KOPT-K1 (cell line): Measurements from ENCODE around the gene ST3GAL2.
A peak's percentile ranks its signal among the peaks of the same experiment; 100 is the strongest.
"Not testable (repeated sequence)": the region's sequence is repeated elsewhere in the genome, so short reads cannot be mapped to it uniquely, and the experiment has no call there.

Source experiments
- H3K27ac ChIP-seq: fragments of 200-600 bp; sonication (generic); 2 replicates; pipeline ENCODE4 v1.5.1; 2016; ENCODE audit warnings: antibody characterized with exemption, mild to moderate bottlenecking, low read depth, low read length; ENCODE audit not compliant: poor library complexity, severe bottlenecking
- H3K36me3 ChIP-seq: fragments of 200-600 bp; sonication (generic); 2 replicates; pipeline ENCODE4 v1.5.1; 2017; ENCODE audit warnings: antibody characterized with exemption, mild to moderate bottlenecking, low read length, moderate library complexity; ENCODE audit not compliant: insufficient read depth
- H3K9me3 ChIP-seq: fragments of 200-600 bp; sonication (generic); 2 replicates; pipeline ENCODE4 v1.5.1; 2017; ENCODE audit warnings: antibody characterized with exemption, low read length, mild to moderate bottlenecking; ENCODE audit not compliant: insufficient read depth, poor library complexity, severe bottlenecking

Gene ST3GAL2

DNA sequence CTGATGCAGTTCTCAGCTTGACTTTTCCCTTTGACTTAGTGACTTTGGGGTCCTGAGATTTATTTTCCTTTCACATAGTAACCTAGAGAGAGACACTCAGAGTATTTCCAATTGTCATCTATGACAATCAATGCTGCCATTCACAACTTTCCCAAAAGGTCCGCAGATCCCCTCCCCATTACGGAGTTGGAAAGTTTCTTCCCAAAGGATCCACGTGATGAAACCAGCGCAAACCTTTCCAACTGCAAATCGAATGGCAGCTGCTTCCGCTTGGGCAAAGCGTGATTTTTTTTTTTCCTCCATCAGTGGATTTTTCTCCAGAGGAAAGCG lies 15.0 kb upstream of the ST3GAL2 start:
- Histone ChIP-seq H3K27ac (peak overlapping the region; percentile 91), H3K36me3 (no peaks in the 10 kb centered on the region), H3K9me3 (no peaks in the 10 kb centered on the region)

DNA sequence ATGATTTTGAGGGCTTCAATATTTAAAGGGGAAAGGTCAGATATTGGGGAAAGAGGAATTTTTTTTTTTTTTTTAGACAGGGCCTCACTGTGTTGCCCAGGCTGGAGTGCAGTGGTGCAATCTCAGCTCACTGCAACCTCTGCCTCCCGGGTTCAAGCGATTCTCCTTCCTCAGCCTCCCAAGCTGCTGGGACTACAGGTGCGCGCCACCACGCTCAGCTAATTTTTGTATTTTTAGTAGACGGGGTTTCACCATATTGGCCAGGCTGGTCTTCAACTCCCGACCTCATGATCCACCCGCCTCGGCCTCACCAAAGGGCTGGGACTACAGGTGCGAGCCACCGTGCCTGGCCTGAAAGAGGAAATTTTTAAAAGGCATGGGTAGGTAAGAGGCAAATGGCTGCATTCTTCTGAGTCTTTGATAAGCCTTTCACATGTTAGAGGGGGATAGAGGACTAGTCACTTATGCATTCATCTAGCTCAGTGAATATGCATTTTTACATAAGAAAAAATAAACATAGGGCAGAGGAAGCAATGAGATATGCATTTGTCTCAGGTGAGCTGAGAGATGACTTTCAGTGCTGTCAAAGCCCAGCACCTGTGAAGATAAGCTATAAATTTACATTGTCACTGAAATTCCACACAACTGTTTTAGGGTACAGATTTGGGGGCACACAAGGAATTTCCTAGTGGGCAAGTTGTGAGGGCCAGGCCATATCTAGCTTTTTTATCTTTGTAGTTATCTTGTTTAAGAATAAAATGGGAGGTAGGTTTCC lies 14.4 kb upstream of the ST3GAL2 start:
- Histone ChIP-seq H3K9me3 (no peaks in the 10 kb centered on the region), H3K36me3 (no peaks in the 10 kb centered on the region), H3K27ac (peak overlapping the region; percentile 91)

DNA sequence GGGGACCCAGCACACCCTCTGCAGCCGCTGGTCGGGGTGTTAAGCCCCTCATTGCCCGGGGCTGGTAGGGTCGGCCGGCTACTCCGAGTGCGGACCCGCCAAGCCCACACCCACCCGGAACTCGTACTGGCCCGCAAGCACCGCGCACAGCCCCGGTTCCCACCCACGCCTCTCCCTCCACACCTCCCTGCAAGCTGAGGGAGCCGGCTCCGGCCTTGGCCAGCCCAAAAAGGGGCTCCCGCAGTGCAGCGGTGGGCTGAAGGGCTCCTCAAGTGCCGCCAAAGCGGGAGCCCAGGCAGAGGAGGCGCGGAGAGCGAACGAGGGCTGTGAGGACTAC lies 12.1 kb upstream of the ST3GAL2 start:
- not testable (repeated sequence) for H3K36me3 ChIP-seq, H3K9me3 ChIP-seq, H3K27ac ChIP-seq

DNA sequence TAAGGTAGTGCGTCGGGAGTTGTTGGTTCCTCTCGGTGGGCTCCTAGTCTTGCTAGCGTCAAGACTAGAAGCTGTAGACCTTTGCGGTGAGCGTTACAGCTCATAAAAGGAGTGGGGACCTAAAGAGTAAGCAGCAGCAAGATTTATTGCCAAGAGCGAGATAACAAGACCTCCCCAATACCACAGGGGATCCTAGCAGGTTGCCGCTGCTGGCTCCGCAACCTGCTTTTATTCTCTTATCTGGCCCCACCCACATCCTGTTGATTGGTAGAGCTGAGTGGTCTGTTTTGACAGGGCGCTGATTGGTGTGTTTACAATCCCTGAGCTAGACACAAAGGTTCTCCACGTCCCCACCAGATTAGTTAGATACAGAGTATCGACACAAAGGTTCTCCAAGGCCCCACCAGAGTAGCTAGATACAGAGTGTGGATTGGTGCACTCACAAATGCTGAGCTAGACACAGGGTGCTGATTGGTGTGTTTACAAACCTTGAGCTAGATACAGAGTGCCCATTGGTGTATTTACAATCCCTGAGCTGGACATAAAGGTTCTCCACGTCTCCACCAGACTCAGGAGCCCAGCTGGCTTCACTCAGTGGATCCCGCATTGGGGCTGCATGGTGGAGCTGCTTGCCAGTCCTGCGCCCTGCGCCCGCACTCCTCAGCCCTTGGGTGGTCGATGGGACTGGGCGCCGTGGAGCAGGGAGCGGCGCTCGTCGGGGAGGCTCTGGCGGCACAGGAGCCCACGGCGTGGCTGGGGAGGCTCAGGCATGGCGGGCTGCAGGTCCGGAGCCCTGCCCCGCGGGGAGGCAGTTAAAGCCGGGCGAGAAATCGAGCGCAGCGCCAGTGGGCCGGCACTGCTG lies 11.5 kb upstream of the ST3GAL2 start:
- H3K9me3 ChIP-seq, H3K27ac ChIP-seq, H3K36me3 ChIP-seq: not testable (repeated sequence)

DNA sequence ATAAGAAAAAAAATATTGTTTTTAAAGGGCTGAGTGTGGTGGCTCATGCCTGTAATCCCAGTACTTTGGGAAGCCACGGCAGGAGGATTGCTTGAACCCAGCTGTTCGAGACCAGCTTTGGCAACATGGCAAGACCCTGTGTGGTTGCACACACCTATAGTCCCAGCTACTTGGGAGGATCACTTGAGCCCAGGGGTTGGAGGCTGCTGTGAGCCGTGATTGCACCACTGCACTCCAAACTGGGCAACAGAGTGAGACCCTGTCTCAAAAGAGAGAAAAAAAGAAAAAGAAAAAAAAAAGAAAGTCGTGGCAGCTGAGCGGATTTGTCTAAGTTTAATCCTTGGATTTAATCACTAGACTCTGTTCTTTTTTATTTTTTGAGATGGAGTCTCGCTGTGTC lies 9.2 kb upstream of the ST3GAL2 start:
- Histone ChIP-seq H3K36me3 (no peaks in the 10 kb centered on the region), H3K27ac (no peak overlapping the region), H3K9me3 (no peaks in the 10 kb centered on the region)

DNA sequence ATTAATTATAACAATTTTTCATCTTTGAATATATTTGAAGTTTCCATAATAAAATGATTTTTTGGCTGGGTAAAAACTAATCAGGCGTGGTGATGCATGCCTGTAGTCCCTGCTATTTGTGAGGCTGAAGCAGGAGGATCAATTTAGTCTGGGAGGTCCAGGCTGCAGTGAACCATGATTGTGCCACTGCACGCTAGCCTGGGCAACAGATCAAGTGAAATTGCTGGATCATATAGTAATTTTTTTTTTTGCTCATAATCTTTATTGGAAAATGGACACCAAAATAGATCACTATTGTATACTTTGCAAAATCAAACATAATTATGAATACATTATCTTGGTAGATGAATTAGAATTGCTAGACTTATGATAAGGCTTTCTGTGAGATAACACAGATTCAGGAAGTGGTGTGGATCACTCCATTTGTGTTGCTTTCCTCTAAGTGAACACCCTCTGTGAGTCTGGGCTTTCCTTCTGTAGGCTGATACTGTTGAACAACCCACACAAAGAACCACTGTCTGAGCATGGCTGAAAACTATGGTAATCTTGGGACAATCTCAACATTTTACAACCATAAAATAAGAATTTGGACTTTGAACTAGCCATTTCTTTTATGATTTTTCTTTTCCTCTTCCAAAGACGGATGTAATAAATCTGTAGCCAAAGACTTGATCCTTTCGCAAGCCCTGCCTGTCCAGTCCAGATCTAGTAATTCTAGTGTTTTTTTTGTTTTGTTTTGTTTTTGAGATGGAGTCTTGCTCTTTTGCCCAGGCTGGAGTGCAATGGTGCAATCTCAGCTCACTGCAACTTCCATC lies 5.6 kb upstream of the ST3GAL2 start:
- Histone ChIP-seq H3K27ac (no peak overlapping the region), H3K9me3 (no peaks in the 10 kb centered on the region), H3K36me3 (no peaks in the 10 kb centered on the region)

DNA sequence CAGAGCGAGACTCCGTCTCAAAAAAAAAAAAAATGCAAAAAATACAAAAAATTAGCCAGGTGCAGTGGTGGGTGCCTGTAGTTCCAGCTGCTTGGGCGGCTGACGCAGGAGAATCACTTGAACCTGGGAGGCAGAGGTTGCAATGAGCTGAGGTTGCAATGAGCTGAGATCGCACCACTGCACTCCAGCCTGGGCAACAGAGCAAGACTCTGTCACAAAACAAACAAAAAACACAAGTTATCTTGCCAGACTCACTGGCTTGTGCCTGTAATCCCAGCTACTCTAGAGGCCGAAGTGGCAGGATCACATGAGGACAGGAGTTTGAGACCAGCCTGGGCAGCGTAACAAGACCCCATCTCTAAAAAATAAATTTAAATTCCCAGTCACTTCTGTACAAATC lies 3.4 kb upstream of the ST3GAL2 start:
- H3K9me3 ChIP-seq = no peaks in the 10 kb centered on the region
- no peak overlapping the region for H3K27ac ChIP-seq
- H3K36me3 ChIP-seq = no peaks in the 10 kb centered on the region

DNA sequence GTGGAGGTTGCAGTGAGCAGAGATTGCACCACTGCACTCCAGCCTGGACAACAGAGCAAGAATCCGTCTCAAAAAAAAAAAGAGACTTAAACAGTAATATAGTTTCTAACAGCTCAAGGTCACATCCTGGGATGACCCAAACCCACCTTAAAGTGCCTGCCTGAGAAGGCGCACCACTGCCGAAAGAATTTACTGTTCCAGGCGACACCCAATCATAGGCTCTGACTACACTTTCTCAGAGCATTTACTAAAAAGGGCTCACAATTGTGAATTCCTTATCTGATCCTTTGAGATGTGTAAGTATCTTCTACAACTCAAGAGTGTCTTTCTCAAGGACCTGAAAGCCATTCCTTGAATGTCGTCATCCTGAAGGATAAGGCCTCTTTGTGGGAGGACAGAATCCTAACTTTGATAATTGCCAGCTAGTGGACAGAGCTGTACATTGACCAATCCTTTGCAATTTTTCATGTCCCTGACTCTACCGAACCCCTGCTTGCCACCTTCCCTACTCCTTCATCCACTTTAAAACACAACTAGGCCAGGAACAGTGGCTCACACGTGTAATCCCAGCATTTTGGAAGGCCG lies 2.6 kb upstream of the ST3GAL2 start:
- Histone ChIP-seq H3K27ac (no peak overlapping the region), H3K9me3 (no peaks in the 10 kb centered on the region)

DNA sequence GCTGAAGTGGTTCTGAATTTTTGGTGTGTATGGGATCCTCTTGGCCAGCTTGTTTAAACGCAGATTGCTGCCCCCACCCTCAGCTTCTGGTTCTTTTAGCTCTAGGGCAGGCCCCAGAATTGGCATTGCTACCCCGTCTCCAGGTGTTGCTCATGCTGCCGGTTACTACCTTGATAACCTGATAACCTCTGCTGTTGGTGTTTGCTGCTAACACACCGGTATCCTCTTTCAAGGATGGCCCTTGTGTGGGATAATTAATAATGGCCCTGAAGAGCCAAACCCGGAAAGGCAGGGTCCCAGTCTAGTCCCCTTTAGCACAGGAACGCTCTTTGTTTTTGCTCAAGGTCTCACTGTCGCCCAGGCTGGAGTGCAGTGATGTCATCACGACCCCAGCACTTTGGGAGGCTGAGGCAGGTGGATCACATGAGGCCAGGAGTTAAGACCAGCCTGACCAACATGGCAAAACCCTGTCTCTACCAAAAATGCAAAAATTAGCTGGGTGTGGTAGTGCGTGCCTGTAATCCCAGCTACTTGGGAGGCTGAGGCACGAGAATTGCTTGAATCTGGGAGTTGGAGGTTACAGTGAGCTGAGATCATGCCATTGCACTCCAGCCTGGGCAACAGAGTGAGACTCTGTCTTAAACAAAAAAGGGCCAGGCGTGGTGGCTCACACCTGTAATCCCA lies 1.3 kb upstream of the ST3GAL2 start:
- H3K27ac ChIP-seq = no peak overlapping the region
- no peaks in the 10 kb centered on the region; the same call in 1 of the 2 replicates for H3K36me3 ChIP-seq
- no peaks in the 10 kb centered on the region for H3K9me3 ChIP-seq

More for the DNA sequence above, 2.6 kb upstream of the ST3GAL2 start:
- H3K36me3 ChIP-seq = no peaks in the 10 kb centered on the region

DNA sequence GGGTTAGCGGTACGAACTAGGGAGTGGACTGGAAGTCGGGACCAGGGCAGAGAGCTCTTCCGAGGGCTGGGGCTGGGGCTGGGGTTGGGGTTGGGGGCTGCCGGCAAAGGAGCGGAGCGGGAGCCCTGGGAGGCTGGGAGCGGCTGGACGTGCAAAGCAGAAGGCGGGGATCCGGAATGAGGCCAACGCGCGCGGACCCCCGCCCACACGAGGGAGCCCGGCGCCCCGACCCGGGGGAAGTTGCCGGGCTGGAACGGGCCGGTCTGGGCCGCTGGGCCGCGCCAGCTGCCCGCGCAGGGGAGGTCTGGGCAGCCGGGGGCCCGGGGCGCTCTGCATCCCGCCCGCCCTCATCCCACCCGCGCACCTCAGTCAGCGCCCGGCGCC lies 323 bp downstream of the ST3GAL2 start:
- Histone ChIP-seq H3K9me3 (no peaks in the 10 kb centered on the region), H3K27ac (peak overlapping the region; percentile 74), H3K36me3 (peaks cover 13% of the 10 kb centered on the region; the same call in 1 of the 2 replicates)

DNA sequence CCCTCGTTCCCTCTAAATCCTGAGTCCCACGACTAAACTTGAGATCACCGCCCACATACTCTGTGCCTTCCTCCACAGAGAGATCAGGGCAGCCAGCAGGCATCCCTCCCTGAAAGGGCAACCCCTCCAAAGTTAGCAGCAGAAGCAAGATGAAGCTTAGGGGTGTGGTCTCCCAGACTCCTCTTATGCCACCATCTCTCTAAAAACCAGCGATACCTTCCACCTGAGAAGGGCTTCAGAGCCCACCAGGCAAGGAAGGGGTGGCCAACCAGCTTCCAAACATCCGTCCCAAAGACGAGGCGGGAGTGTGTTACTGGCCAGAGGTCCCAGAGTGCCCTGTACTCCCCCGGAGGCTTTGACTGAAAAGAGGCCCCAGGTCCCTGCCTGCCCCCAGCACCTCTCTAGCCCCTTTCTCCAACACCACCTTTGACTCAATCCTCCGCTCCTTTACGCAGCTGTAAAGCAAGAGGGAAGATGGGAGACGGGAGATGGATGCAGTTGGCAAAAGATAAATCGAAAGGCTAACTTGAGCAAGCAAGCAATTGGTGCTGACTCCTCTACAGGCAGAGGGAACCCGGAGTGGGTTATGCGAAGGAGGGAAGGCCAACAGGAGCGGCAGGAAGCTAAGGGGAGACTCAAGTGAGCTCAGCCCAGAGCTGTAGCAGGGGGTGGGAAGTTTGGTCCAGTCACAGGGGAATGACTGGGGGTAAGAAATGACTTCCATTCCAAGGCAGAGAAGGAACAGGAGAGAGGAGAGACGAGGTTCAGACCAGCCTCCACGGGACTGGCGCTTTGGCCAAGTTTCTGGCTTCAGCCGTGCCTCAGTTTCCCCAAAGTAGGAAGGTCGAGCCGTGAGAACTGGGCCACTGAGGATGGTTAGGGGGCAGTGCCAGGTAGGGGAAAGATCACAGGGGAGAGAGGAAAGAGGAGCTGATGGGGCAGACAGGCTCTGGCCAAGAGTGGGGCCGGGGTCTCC lies 1.0 kb downstream of the ST3GAL2 start:
- Histone ChIP-seq H3K27ac (peak overlapping the region; percentile 74), H3K9me3 (no peaks in the 10 kb centered on the region), H3K36me3 (peaks cover 13% of the 10 kb centered on the region; the same call in 1 of the 2 replicates)

DNA sequence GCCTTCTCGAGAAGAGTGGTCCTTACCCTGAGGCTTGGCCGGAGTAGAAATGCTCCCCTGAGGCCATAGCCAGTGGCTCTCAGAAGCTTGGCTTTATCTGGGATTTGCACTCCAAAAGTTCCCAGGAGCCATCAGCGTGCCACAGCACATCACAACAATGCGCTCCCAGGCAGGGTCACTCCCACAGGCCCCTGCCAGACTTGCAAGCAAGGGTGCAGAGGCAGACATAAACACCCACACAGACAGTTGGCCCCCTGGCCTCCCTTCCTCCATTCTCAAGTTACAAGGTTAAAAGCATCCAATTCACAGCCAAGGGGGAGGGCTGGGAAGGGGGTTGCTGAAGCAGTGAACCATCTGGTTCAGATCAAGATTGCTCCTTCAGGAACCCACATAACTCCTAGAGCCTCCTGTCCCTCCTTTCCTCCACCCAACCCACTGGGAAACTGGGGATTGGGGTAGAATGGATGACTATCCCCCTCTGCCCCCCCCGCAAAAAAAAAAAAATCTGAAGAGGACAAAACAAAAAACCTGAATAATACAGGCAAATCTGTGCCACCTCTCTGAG lies 1.8 kb downstream of the ST3GAL2 start:
- Histone ChIP-seq H3K27ac (peak overlapping the region; percentile 74), H3K36me3 (peaks cover 13% of the 10 kb centered on the region; the same call in 1 of the 2 replicates)

DNA sequence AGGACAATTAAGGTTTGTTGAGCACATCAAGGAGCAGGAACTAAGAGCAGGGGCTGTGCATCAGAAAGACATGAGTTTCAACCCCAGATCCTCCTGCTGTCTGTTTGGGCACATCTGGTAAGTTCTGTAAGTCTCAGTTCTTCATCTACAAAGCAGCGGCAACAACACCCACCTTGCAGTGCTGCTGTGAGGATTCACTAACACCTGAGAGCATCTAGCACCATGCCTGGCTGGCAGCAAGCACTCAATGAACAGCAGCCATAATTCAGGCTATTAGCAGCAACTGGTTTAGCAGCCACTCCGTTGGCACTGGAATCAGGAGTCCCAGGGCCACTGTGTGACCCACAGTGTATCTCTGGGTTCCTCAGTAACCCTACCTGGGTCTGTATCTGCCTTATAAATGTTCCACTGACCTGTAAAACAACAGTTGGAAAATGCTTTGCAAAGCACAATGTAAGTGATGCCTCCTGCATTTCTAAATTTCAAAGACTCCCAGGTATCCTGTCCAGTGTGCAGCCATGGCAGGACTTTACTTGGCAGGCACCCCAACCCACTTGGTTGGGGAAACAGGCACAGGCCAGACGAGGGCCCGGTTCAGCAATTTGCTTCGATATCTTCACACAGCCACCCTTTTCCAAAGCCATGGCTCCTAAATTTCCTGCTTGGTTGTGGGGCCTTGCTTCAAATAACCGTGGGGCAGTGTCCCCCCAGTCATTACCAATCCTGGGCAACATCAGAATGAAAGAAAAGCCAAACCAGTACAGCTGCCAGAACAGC lies 4.2 kb downstream of the ST3GAL2 start:
- no peaks in the 10 kb centered on the region for H3K9me3 ChIP-seq
- H3K36me3 ChIP-seq = peaks cover 13% of the 10 kb centered on the region; the same call in 1 of the 2 replicates
- no peak overlapping the region for H3K27ac ChIP-seq

More for the DNA sequence above, 1.8 kb downstream of the ST3GAL2 start:
- H3K9me3 ChIP-seq = no peaks in the 10 kb centered on the region
